Endothelial cell of umbilical vein (primary cell): Measurements from ENCODE around the gene HUNK. TPM values are rescaled to one million over a fixed set of nuclear protein-coding genes. Genes with fewer than 3 reads are reported as not detected.

Experiments
- BruUV-seq: library from RNA; stranded (reverse); fragments of 400-500 nt; replicated peaks from 2 replicates; lab custom pipeline; 2021; lab: Mats Ljungman, UMichigan
- CTCF ChIA-PET: fragments of 300-600, 350-600 bp; sonication (Branson Sonifier 250); formaldehyde crosslinking; loops from one replicate; lab custom pipeline; 2021; ENCODE audit warnings: antibody characterized with exemption, inconsistent platforms; lab: Charles Lee
- POLR2A ChIA-PET: fragments of 300-600, 350-600 bp; sonication (Branson Sonifier 250); formaldehyde crosslinking; loops from one replicate; lab custom pipeline; 2021; ENCODE audit warnings: antibody characterized with exemption, inconsistent platforms; lab: Charles Lee
- DNase-seq: peaks from one replicate; pipeline ENCODE4 v3.0.0-alpha.2; 2011; ENCODE audit warnings: low read depth, low spot score
- FAIRE-seq: peaks from 2 replicates; lab custom pipeline; 2011; peaks lifted over from hg19 to GRCh38; lab: Jason Lieb, UNC
- H2AFZ ChIP-seq: 2 replicates; pipeline ENCODE4 v1.6.0; 2012; ENCODE audit warnings: low read depth, low read length, control low read depth, inconsistent platforms
- H3K27ac ChIP-seq: 2 replicates; pipeline ENCODE4 v1.5.1; 2011; ENCODE audit warnings: low read depth, mild to moderate bottlenecking, control low read depth, low read length, moderate library complexity; ENCODE audit not compliant: insufficient read depth
- H3K27me3 ChIP-seq, 2 experiments: 2 replicates each; pipeline versions ENCODE4 v1.6.0 to v1.6.1; 2011; ENCODE audit warnings: low read length in 2 of 2, mixed read lengths in 1 of 2; ENCODE audit not compliant: control insufficient read depth in 2 of 2, insufficient read depth in 2 of 2
- H3K36me3 ChIP-seq, 2 experiments: 2 replicates in 1 of 2; 3 replicates in 1 of 2; pipeline ENCODE4 v1.5.1; 2011; ENCODE audit warnings: low read length in 2 of 2, mild to moderate bottlenecking in 1 of 2, moderate library complexity in 1 of 2; ENCODE audit not compliant: control insufficient read depth in 2 of 2, insufficient read depth in 2 of 2; ENCODE audit errors: extremely low read depth in 1 of 2
- H3K4me1 ChIP-seq: 3 replicates; pipeline ENCODE4 v1.5.1; 2011; ENCODE audit warnings: mild to moderate bottlenecking, low read length; ENCODE audit not compliant: control insufficient read depth, insufficient read depth; ENCODE audit errors: extremely low read depth
- H3K4me2 ChIP-seq: 2 replicates; pipeline ENCODE4 v1.6.1; 2011; ENCODE audit warnings: low read length, control low read depth, mixed read lengths; ENCODE audit not compliant: insufficient read depth
- H3K4me3 ChIP-seq, 3 experiments: fragments of 200-600 bp in 1 of 3; sonication (generic), shearing (Covaris generic) in 1 of 3; replicated peaks in 1 of 3; 2 replicates each; pipeline ENCODE4 v1.5.1; 2011 to 2016; ENCODE audit warnings: control low read depth in 3 of 3, low read length in 3 of 3, mild to moderate bottlenecking in 2 of 3, inconsistent platforms in 1 of 3, low read depth in 1 of 3, moderate library complexity in 1 of 3; ENCODE audit not compliant: insufficient read depth in 1 of 3
- H3K79me2 ChIP-seq: 2 replicates; pipeline ENCODE4 v1.6.0; 2012; ENCODE audit warnings: low read length, inconsistent platforms; ENCODE audit not compliant: control insufficient read depth, insufficient read depth
- H3K9ac ChIP-seq: replicated peaks from 2 replicates; pipeline ENCODE3; 2011; ENCODE audit warnings: low read length, control low read depth; ENCODE audit not compliant: insufficient read depth; ENCODE audit errors: extremely low read depth
- H3K9me1 ChIP-seq: replicated peaks from 3 replicates; pipeline ENCODE4 v1.6.0; 2011; ENCODE audit warnings: mild to moderate bottlenecking, low read length; ENCODE audit not compliant: control insufficient read depth, insufficient read depth; ENCODE audit errors: extremely low read depth
- H3K9me3 ChIP-seq: replicated peaks from 2 replicates; pipeline ENCODE4 v1.5.1; 2012; ENCODE audit warnings: low read length, inconsistent platforms; ENCODE audit not compliant: control insufficient read depth, insufficient read depth
- H4K20me1 ChIP-seq: replicated peaks from 2 replicates; pipeline ENCODE3; 2011; ENCODE audit warnings: mild to moderate bottlenecking, low read length; ENCODE audit not compliant: control insufficient read depth, insufficient read depth; ENCODE audit errors: extremely low read depth
- CTCF ChIP-seq, 2 donors: IDR thresholded peaks; 1 replicate in 1 of 2; 2 replicates in 1 of 2; pipeline ENCODE4 v1.5.1; 2011; ENCODE audit warnings: low read length in 2 of 2, mild to moderate bottlenecking in 2 of 2, moderate library complexity in 2 of 2, control low read depth in 1 of 2, inconsistent platforms in 1 of 2, low read depth in 1 of 2; ENCODE audit not compliant: insufficient read depth in 1 of 2; ENCODE audit errors: extremely low read depth in 1 of 2
- EZH2 ChIP-seq: IDR thresholded peaks from 2 replicates; pipeline ENCODE4 v1.6.1; 2012; ENCODE audit warnings: borderline replicate concordance, low read depth, mild to moderate bottlenecking, moderate library complexity, low read length, inconsistent platforms; ENCODE audit not compliant: severe bottlenecking
- FOS ChIP-seq: IDR thresholded peaks from 2 replicates; pipeline ENCODE4 v1.6.1; 2011; ENCODE audit warnings: mild to moderate bottlenecking, low read length, moderate library complexity, borderline replicate concordance; ENCODE audit not compliant: insufficient read depth
- GATA2 ChIP-seq: IDR thresholded peaks from 2 replicates; pipeline ENCODE4 v1.7.0; 2011; ENCODE audit warnings: low read depth, mild to moderate bottlenecking, moderate library complexity, mixed read lengths, low read length; ENCODE audit not compliant: insufficient read length, insufficient read depth
- JUN ChIP-seq: IDR thresholded peaks from 2 replicates; pipeline ENCODE4 v1.6.1; 2011; ENCODE audit warnings: borderline replicate concordance, low read depth; ENCODE audit not compliant: insufficient read length, insufficient read depth
- MAX ChIP-seq: IDR thresholded peaks from 2 replicates; pipeline ENCODE4 v1.6.1; 2011; ENCODE audit not compliant: insufficient read depth, insufficient read length
- MYC ChIP-seq: IDR thresholded peaks from one replicate; pipeline ENCODE4 v1.6.1; 2011; ENCODE audit warnings: mild to moderate bottlenecking, low read depth, low read length
- POLR2A ChIP-seq: IDR thresholded peaks from 2 replicates; pipeline ENCODE4 v1.6.1; 2012; ENCODE audit warnings: low read depth, mild to moderate bottlenecking, control low read depth, low read length
- POLR2AphosphoS5 ChIP-seq: IDR thresholded peaks from 2 replicates; pipeline ENCODE4 v1.6.1; 2012; ENCODE audit warnings: low read depth, mild to moderate bottlenecking, control low read depth, low read length, moderate library complexity; ENCODE audit not compliant: insufficient read depth
- dilution Hi-C: fragments of 300-500 bp; cut with MboI; formaldehyde crosslinking; loops from one replicate; pipeline ENCODE4 v1.15.0; 2019; ENCODE audit warnings: low sequenced_read_pairs; ENCODE audit not compliant: extremely low pct_ligation_motif_present
- intact Hi-C: fragments of 100-400 bp; cut with micrococcal nuclease; formaldehyde crosslinking; loops from one replicate; pipeline ENCODE4 v1.10.0; 2022
- polyA plus RNA-seq, 4 experiments: library from polyadenylated mRNA; depleted of rRNA in 3 of 4; stranded (reverse) in 3 of 4; unstranded in 1 of 4; fragments of >200 nt; gene quantifications; 2 replicates each; pipeline versions ENCODE4 v1.2.1 to v1.2.3, GENCODE V29; 2011 to 2012; ENCODE audit warnings: missing spikeins in 1 of 4
- total RNA-seq: library from RNA; stranded (reverse); gene quantifications from 2 replicates; pipeline ENCODE4 v1.2.3, GENCODE V29; 2021

The HUNK gene
- total and polyA plus RNA-seq, 2 donors (not counting 3 experiments of a cell fraction or from before 2014, with no cell fraction given) = not detected

GRCh38 chr21:31888936-31889371, 16.1 kb downstream of the HUNK start:
- dilution Hi-C loops = no loop called here
- FAIRE-seq (no peak), DNase-seq (no peak)
- POLR2A ChIA-PET = no interaction called here
- H3K4me3 ChIP-seq = no peak overlapping the region
- H3K4me1 ChIP-seq = no peaks in the 10 kb centered on the region
- no peaks in the 10 kb centered on the region for H3K36me3 ChIP-seq
- TF ChIP-seq GATA2 (no peak), POLR2AphosphoS5 (no peak), MYC (no peak), EZH2 (no peak), JUN (no peak), CTCF (IDR thresholded peaks at IDR 0.05; ENCODE audit: extremely low read depth in 1 of 2, insufficient read depth in 1 of 2, low read depth in 1 of 2, low read length in 2 of 2) (no peak), MAX (no peak), POLR2A (no peak), FOS (no peak)
- no peaks in the 10 kb centered on the region for H4K20me1 ChIP-seq
- no peaks in the 10 kb centered on the region for H3K9me3 ChIP-seq
- BruUV-seq = no TSS peak
- H3K4me2 ChIP-seq = no peak overlapping the region
- CTCF ChIA-PET = interaction anchor here (1.4 kb wide), 1 partner anchor 369 kb away, joined by 4 read pairs; no protein-coding TSS in a partner anchor
- no peak overlapping the region for H3K9ac ChIP-seq
- no peak overlapping the region for H3K27ac ChIP-seq
- H3K9me1 ChIP-seq = no peaks in the 10 kb centered on the region
- no peak overlapping the region for H2AFZ ChIP-seq
- H3K79me2 ChIP-seq = no peaks in the 10 kb centered on the region
- intact Hi-C loops = no loop called here
- H3K27me3 ChIP-seq = no peaks in the 10 kb centered on the region
